Measurements from ENCODE around the gene RAD18. TPM values are rescaled to one million over a fixed set of nuclear protein-coding genes. Genes with fewer than 3 reads are reported as not detected.

RAD18 gene
- total RNA-seq, 2 donors from 2014 or later, result 12.2 to 15.6 TPM

DNA sequence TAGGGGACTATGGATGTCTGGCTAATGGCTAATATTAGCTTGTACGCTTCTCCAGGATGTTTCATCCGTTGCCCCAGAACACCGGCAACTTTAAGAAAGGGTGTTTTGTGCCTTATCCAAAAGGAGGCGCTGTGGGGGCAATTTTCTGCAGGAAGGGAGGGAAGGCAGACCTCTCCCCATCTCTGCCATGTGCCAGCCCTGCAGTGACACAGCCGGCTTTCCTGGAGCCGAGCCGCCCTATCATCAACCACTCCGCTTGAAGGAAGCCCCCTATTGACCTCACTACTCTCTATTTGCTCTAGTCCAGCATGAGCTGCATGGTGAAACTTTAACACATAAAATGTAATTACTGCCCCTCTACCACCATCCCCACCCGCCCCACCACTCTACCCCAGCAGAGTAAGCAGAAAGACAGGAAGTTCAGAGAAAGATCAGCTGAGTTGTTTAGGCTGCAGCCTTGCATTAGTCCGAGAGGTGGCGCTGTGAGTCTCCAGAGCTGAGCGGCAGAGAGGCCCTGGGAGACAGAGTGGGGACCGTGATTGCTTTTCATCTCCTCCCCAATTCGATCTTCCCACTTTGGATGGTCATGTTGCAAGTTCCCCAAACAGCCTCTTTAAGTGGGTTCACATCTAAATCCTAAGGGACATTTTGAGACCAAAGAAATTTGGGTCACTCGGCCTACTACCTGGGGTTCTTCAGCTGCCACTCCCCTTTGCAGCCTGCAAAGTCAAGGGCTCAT lies 24.5 kb upstream of the RAD18 start:
- intact Hi-C loops (cut with DNase I), result loop anchor here (5.0 kb wide), 1 partner anchor 79 kb away; no protein-coding TSS in a partner anchor
- no peaks in the 10 kb centered on the region for H3K9me3 ChIP-seq
- no peak overlapping the region for H3K4me3 ChIP-seq
- WGBS, result 42% methylated on average over 15 of the region's 15 CpGs
- no peak for TF ChIP-seq POLR2A (IDR thresholded peaks at IDR 0.05)
- TF ChIP-seq, protein P1, sequence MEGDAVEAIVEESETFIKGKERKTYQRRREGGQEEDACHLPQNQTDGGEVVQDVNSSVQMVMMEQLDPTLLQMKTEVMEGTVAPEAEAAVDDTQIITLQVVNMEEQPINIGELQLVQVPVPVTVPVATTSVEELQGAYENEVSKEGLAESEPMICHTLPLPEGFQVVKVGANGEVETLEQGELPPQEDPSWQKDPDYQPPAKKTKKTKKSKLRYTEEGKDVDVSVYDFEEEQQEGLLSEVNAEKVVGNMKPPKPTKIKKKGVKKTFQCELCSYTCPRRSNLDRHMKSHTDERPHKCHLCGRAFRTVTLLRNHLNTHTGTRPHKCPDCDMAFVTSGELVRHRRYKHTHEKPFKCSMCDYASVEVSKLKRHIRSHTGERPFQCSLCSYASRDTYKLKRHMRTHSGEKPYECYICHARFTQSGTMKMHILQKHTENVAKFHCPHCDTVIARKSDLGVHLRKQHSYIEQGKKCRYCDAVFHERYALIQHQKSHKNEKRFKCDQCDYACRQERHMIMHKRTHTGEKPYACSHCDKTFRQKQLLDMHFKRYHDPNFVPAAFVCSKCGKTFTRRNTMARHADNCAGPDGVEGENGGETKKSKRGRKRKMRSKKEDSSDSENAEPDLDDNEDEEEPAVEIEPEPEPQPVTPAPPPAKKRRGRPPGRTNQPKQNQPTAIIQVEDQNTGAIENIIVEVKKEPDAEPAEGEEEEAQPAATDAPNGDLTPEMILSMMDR (IDR thresholded peaks at IDR 0.05), result peak; percentile 52 to 74 (median 71)
- H3K27ac ChIP-seq, result no peak overlapping the region
- peak; percentile 41 for DNase-seq (ENCODE audit: low spot score)
- no peaks in the 10 kb centered on the region for H3K27me3 ChIP-seq (replicated peaks; ENCODE audit: insufficient read depth)
- no peaks in the 10 kb centered on the region for H3K4me1 ChIP-seq (replicated peaks)
- no peaks in the 10 kb centered on the region for H3K36me3 ChIP-seq

DNA sequence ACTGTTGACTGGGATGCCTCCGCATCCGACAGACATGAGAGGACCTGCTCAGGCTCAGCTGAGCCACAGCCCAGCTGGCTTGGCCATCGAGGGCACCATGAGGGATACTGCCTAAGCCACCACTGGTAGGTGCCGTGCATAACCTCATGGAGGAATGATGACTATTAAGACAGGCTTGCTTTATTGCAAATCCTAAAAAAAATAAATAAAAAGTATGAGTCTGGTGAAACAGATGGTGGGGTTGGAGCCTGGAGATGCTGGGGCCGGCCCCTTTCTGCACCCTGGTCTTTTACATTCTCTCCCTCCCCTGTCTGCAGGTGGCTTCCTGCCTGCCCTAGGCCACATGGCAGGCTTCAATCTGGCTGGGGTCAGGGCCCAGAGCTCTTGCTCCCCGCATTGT lies 24.0 kb upstream of the RAD18 start:
- no peak for DNase-seq (ENCODE audit: low spot score)
- 82% methylated on average over 6 of the region's 6 CpGs for WGBS
- no peak overlapping the region for H3K4me3 ChIP-seq
- H3K36me3 ChIP-seq, result no peaks in the 10 kb centered on the region
- TF ChIP-seq, protein P1 (IDR thresholded peaks at IDR 0.05), result no peak
- no peak for TF ChIP-seq POLR2A (IDR thresholded peaks at IDR 0.05)
- no peak for TF ChIP-seq POLR2AphosphoS5 (IDR thresholded peaks at IDR 0.05)
- H3K4me1 ChIP-seq (replicated peaks), result no peaks in the 10 kb centered on the region
- no peaks in the 10 kb centered on the region for H3K27me3 ChIP-seq (replicated peaks; ENCODE audit: insufficient read depth)
- H3K27ac ChIP-seq, result no peak overlapping the region
- intact Hi-C loops (cut with DNase I), result loop anchor here (5.0 kb wide), 1 partner anchor 80 kb away; no protein-coding TSS in a partner anchor
- H3K9me3 ChIP-seq, result no peaks in the 10 kb centered on the region

DNA sequence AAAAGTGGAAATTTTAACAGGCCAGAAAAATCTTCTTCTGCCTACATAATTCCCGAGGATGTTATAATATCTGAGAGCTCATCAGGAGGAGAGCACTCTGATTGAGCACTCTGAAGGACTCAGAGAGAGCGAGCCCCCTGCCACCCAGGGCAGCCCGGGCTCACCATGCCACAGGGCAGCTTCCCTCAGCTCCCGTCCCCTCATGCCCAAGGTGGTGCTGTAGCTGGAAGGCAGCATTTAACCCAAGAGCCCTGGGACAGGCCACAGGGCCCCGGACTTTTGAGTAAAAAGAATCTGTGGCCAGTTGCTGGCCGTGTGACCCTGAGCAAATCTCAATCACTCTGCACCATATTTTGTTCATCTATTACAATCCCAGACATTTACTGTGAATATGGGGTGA lies 23.5 kb upstream of the RAD18 start:
- Histone ChIP-seq H3K27me3 (replicated peaks; ENCODE audit: insufficient read depth) (no peaks in the 10 kb centered on the region), H3K9me3 (no peaks in the 10 kb centered on the region), H3K4me1 (replicated peaks) (no peaks in the 10 kb centered on the region), H3K36me3 (no peaks in the 10 kb centered on the region), H3K4me3 (no peak overlapping the region), H3K27ac (no peak overlapping the region)
- 90% methylated on average over 6 of the region's 6 CpGs for WGBS
- intact Hi-C loops (cut with DNase I), result loop anchor here (5.0 kb wide), 1 partner anchor 81 kb away; no protein-coding TSS in a partner anchor
- TF ChIP-seq, protein P1 (IDR thresholded peaks at IDR 0.05), result no peak
- TF ChIP-seq POLR2A (IDR thresholded peaks at IDR 0.05) (no peak), POLR2AphosphoS5 (IDR thresholded peaks at IDR 0.05) (no peak)
- DNase-seq (ENCODE audit: low spot score), result no peak

DNA sequence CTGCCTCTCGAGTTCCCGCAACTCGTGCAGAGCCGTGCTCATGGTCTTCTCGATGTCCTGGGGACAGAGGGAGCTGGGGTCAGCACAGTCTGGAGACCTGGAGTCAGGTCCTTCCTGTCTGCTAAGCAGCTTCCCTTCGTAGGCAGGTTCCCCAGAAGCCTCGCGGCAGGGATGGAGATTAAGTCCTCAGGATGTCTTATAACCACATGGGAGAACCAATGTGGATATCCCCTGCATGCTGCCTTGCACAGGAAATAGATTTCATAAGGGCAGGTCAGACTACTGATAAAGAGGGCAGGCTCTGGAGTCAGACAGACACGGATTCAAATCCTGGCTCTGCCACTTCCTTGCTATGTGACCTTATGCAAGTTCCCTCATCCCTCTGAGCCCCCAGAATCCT lies 22.6 kb upstream of the RAD18 start:
- Histone ChIP-seq H3K4me3 (no peak overlapping the region), H3K9me3 (no peaks in the 10 kb centered on the region), H3K4me1 (replicated peaks) (no peaks in the 10 kb centered on the region), H3K36me3 (no peaks in the 10 kb centered on the region), H3K27ac (no peak overlapping the region), H3K27me3 (replicated peaks; ENCODE audit: insufficient read depth) (no peaks in the 10 kb centered on the region)
- intact Hi-C loops (cut with DNase I), result loop anchor here (5.0 kb wide), 1 partner anchor 81 kb away; no protein-coding TSS in a partner anchor
- TF ChIP-seq POLR2A (IDR thresholded peaks at IDR 0.05) (no peak), POLR2AphosphoS5 (IDR thresholded peaks at IDR 0.05) (no peak)
- TF ChIP-seq, protein P1 (IDR thresholded peaks at IDR 0.05), result no peak
- DNase-seq (ENCODE audit: low spot score), result no peak
- 92% methylated on average over 9 of the region's 9 CpGs for WGBS

DNA sequence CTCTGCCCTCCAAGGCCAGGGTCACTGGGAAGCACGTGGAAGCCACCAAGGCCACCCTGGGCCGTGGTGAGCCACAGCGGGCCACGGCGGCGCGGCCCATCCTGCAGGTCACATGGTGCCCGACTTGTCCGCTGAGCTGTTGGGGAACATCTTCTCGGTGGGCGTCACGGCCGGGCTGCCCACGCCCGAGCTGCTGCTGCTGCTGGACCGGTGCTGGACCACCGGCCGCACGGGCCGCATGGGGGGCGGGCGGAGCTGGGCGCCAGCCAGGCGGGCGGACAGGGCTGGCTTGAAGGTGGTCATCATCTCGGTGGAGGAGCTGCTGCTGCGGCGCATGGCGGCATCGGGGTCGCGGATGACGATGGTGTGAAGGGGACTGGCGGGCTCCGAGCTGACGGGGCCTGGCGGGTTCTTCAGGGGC lies 22.1 kb upstream of the RAD18 start:
- no peak overlapping the region for H3K27ac ChIP-seq
- H3K36me3 ChIP-seq, result no peaks in the 10 kb centered on the region
- H3K4me3 ChIP-seq, result no peak overlapping the region
- no peaks in the 10 kb centered on the region for H3K4me1 ChIP-seq (replicated peaks)
- H3K9me3 ChIP-seq, result no peaks in the 10 kb centered on the region
- intact Hi-C loops (cut with DNase I), result loop anchor here (5.0 kb wide), 1 partner anchor 82 kb away; no protein-coding TSS in a partner anchor
- no peak for TF ChIP-seq POLR2A (IDR thresholded peaks at IDR 0.05)
- TF ChIP-seq, protein P1 (IDR thresholded peaks at IDR 0.05), result no peak
- no peak for DNase-seq (ENCODE audit: low spot score)
- H3K27me3 ChIP-seq (replicated peaks; ENCODE audit: insufficient read depth), result no peaks in the 10 kb centered on the region
- WGBS, result 95% methylated on average over 26 of the region's 37 CpGs
